Measurements from ENCODE around the gene SHISA7. TPM values are rescaled to one million over a fixed set of nuclear protein-coding genes. Genes with fewer than 3 reads are reported as not detected.

The SHISA7 gene
- polyA plus RNA-seq, 1 donor from 2014 or later: not detected

DNA sequence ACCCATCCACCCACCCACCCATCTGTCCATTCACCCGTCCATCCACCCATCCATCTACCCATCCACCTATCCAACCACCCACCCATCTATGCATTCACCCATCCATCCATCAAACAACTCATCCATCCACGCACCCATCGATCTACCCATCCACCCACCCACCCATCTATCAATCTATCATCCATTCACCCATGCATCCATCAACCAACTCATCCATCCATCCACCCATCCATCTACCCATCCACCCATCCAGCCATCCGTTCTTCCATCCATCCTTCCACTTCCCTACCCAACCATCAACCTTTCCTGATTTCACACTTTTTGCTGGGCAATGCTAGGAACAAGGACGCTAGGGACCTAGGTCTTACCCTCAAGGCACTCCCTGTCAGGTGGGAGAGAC lies 61.1 kb downstream of the SHISA7 start:
- Mint-ChIP-seq H3K4me3 (peak overlapping the region in 2 of 4 donors; percentile 79 to 97), H3K36me3 (peaks cover 6% of the 10 kb centered on the region), H3K4me1 (peaks cover 20 to 24% (median 20%) of the 10 kb centered on the region in 3 donors), H3K27me3 (no peaks in the 10 kb centered on the region), H3K27ac (peak overlapping the region in 1 of 3 donors; percentile 50), H3K9me3 (no peaks in the 10 kb centered on the region)

DNA sequence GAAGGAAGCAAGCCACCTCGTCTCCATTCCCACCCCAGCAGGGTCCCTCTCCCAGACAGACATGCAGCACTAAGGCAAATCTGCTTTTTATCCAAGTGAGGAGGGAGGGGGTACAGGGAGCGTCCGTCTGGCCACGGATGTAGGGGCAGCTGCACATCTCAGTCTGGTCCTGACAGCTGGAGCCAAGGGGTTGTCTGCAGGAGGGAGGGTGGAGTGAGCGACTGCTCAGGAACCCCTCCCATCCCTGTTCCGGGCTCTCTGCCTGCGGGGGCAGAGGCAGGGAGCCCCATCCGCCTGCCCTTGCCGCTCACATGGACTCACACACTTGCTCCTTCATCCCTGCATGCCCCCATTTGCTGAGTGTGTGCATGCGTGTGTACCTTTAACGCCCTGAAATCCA lies 63.9 kb downstream of the SHISA7 start:
- Mint-ChIP-seq H3K36me3 (peaks cover 4% of the 10 kb centered on the region), H3K4me3 (no peak overlapping the region), H3K27me3 (peaks cover 2% of the 10 kb centered on the region), H3K4me1 (peaks cover 0 to 7% (median 5%) of the 10 kb centered on the region in 3 donors), H3K27ac (no peak overlapping the region), H3K9me3 (no peaks in the 10 kb centered on the region)

Other genes with a start within 250 kb of the SHISA7 start
- not detected for gene PTPRH, start 233.8 kb downstream of the SHISA7 start, polyA plus RNA-seq
- 1.4 TPM for gene TMEM86B, start 214.5 kb downstream of the SHISA7 start, polyA plus RNA-seq
- 47.0 TPM for gene PPP6R1, start 184.3 kb downstream of the SHISA7 start, polyA plus RNA-seq
- 34.1 TPM for gene HSPBP1, start 163.2 kb downstream of the SHISA7 start, polyA plus RNA-seq
- 0.34 TPM for gene BRSK1, start 159.3 kb downstream of the SHISA7 start, polyA plus RNA-seq
- gene TMEM150B, start 118.0 kb downstream of the SHISA7 start, polyA plus RNA-seq: not detected
- 2.3 TPM for gene KMT5C, start 103.4 kb downstream of the SHISA7 start, polyA plus RNA-seq
- not detected for gene COX6B2, start 88.6 kb downstream of the SHISA7 start, polyA plus RNA-seq
- not detected for gene GARIN5B, start 80.0 kb downstream of the SHISA7 start, polyA plus RNA-seq
- not detected for gene IL11, start 72.8 kb downstream of the SHISA7 start, polyA plus RNA-seq
- not detected for gene TMEM190, start 66.5 kb downstream of the SHISA7 start, polyA plus RNA-seq
- 1.1 TPM for gene TMEM238, start 59.0 kb downstream of the SHISA7 start, polyA plus RNA-seq
- gene RPL28, start 57.4 kb downstream of the SHISA7 start, polyA plus RNA-seq: 825 TPM
- 37.6 TPM for gene UBE2S, start 35.5 kb downstream of the SHISA7 start, polyA plus RNA-seq
- gene ISOC2, start 18.3 kb upstream of the SHISA7 start, polyA plus RNA-seq: 40.0 TPM
- not detected for gene C19orf85, start 21.5 kb upstream of the SHISA7 start, polyA plus RNA-seq
- 0.34 TPM for gene ZNF628, start 33.3 kb upstream of the SHISA7 start, polyA plus RNA-seq
- gene NAT14, start 41.9 kb upstream of the SHISA7 start, polyA plus RNA-seq: 6.1 TPM
- gene SSC5D, start 45.1 kb upstream of the SHISA7 start, polyA plus RNA-seq: not detected
- not detected for gene SBK2, start 93.8 kb upstream of the SHISA7 start, polyA plus RNA-seq
- gene SBK3, start 102.2 kb upstream of the SHISA7 start, polyA plus RNA-seq: not detected
- gene ZNF579, start 137.5 kb upstream of the SHISA7 start, polyA plus RNA-seq: 0.79 TPM
- gene FIZ1, start 156.2 kb upstream of the SHISA7 start, polyA plus RNA-seq: 3.1 TPM
- gene ZNF524, start 157.0 kb upstream of the SHISA7 start, polyA plus RNA-seq: 49.6 TPM
- 0.36 TPM for gene ZNF865, start 162.3 kb upstream of the SHISA7 start, polyA plus RNA-seq
- gene ZNF784, start 181.3 kb upstream of the SHISA7 start, polyA plus RNA-seq: 2.4 TPM
- gene ZNF580, start 197.7 kb upstream of the SHISA7 start, polyA plus RNA-seq: 38.4 TPM
- 79.3 TPM for gene ZNF581, start 200.3 kb upstream of the SHISA7 start, polyA plus RNA-seq
- 16.0 TPM for gene CCDC106, start 204.9 kb upstream of the SHISA7 start, polyA plus RNA-seq
- gene U2AF2, start 211.7 kb upstream of the SHISA7 start, polyA plus RNA-seq: 14.2 TPM
- gene EPN1, start 231.9 kb upstream of the SHISA7 start, polyA plus RNA-seq: 29.9 TPM